Dendritic cell treated with granulocyte-macrophage colony-stimulating factor and Interleukin-4, amounts not matched to agents 40 ng/mL and 50 ng/mL, for 4 days (primary cell): Measurements from ENCODE around the gene TMEM163.

Experiments
- H3K27ac Mint-ChIP-seq: one replicate; pipeline ENCODE4 v1.8.0; 2022; ENCODE audit warnings: mild to moderate bottlenecking, mixed read lengths
- H3K27me3 Mint-ChIP-seq: one replicate; pipeline ENCODE4 v1.8.0; 2022; ENCODE audit warnings: mild to moderate bottlenecking, mixed read lengths
- H3K36me3 Mint-ChIP-seq: one replicate; pipeline ENCODE4 v1.8.0; 2022; ENCODE audit warnings: low read depth, mixed read lengths
- H3K4me1 Mint-ChIP-seq: one replicate; pipeline ENCODE4 v1.8.0; 2022; ENCODE audit warnings: low read depth, mixed read lengths
- H3K4me3 Mint-ChIP-seq: one replicate; pipeline ENCODE4 v1.8.0; 2022; ENCODE audit warnings: mild to moderate bottlenecking, moderate library complexity, mixed read lengths
- H3K9me3 Mint-ChIP-seq: one replicate; pipeline ENCODE4 v1.8.0; 2022; ENCODE audit warnings: mixed read lengths
- intact Hi-C: fragments of 100-400 bp; cut with micrococcal nuclease; formaldehyde crosslinking; loops from one replicate; pipeline ENCODE4 v1.15.0; 2022

TMEM163 gene

GRCh38 chr2:134459706-134460406, 258.9 kb downstream of the TMEM163 start:
- Mint-ChIP-seq H3K9me3 (no peaks in the 10 kb centered on the region), H3K27ac (peak overlapping the region; percentile 47), H3K36me3 (peaks cover 9% of the 10 kb centered on the region), H3K4me1 (peaks cover 21% of the 10 kb centered on the region), H3K4me3 (no peak overlapping the region), H3K27me3 (no peaks in the 10 kb centered on the region)
- intact Hi-C loops: no loop called here

- Mint-ChIP-seq H3K27me3 (no peaks in the 10 kb centered on the region), H3K36me3 (peaks cover 15% of the 10 kb centered on the region), H3K27ac (no peak overlapping the region), H3K4me3 (no peak overlapping the region), H3K9me3 (no peaks in the 10 kb centered on the region), H3K4me1 (peaks cover 21% of the 10 kb centered on the region)
- intact Hi-C loops: no loop called here
These were observed 259.9 kb downstream of the TMEM163 start for GRCh38 chr2:134458950-134459349.

- H3K27ac Mint-ChIP-seq: no peak overlapping the region
- no peaks in the 10 kb centered on the region for H3K27me3 Mint-ChIP-seq
- intact Hi-C loops: no loop called here
- no peak overlapping the region for H3K4me3 Mint-ChIP-seq
- H3K4me1 Mint-ChIP-seq: peaks cover 21% of the 10 kb centered on the region
- peaks cover 20% of the 10 kb centered on the region for H3K36me3 Mint-ChIP-seq
- H3K9me3 Mint-ChIP-seq: no peaks in the 10 kb centered on the region
These were observed 260.3 kb downstream of the TMEM163 start for GRCh38 chr2:134458473-134458853.

GRCh38 chr2:134457765-134458472, 260.9 kb downstream of the TMEM163 start:
- Mint-ChIP-seq H3K4me1 (peaks cover 21% of the 10 kb centered on the region), H3K9me3 (no peaks in the 10 kb centered on the region), H3K4me3 (no peak overlapping the region), H3K36me3 (peaks cover 22% of the 10 kb centered on the region), H3K27me3 (no peaks in the 10 kb centered on the region), H3K27ac (no peak overlapping the region)
- intact Hi-C loops: no loop called here

GRCh38 chr2:134457353-134457752, 261.4 kb downstream of the TMEM163 start:
- no peak overlapping the region for H3K27ac Mint-ChIP-seq
- no peaks in the 10 kb centered on the region for H3K27me3 Mint-ChIP-seq
- H3K4me3 Mint-ChIP-seq: no peak overlapping the region
- H3K36me3 Mint-ChIP-seq: peaks cover 22% of the 10 kb centered on the region
- no peaks in the 10 kb centered on the region for H3K9me3 Mint-ChIP-seq
- intact Hi-C loops: no loop called here
- H3K4me1 Mint-ChIP-seq: peaks cover 21% of the 10 kb centered on the region

- no peaks in the 10 kb centered on the region for H3K9me3 Mint-ChIP-seq
- no peaks in the 10 kb centered on the region for H3K27me3 Mint-ChIP-seq
- H3K4me3 Mint-ChIP-seq: no peak overlapping the region
- no peak overlapping the region for H3K27ac Mint-ChIP-seq
- H3K4me1 Mint-ChIP-seq: peaks cover 2% of the 10 kb centered on the region
- H3K36me3 Mint-ChIP-seq: peaks cover 41% of the 10 kb centered on the region
- intact Hi-C loops: no loop called here
These were observed 263.4 kb downstream of the TMEM163 start for GRCh38 chr2:134455426-134455825.

- intact Hi-C loops: no loop called here
- H3K4me1 Mint-ChIP-seq: no peaks in the 10 kb centered on the region
- H3K9me3 Mint-ChIP-seq: no peaks in the 10 kb centered on the region
- H3K4me3 Mint-ChIP-seq: no peak overlapping the region
- H3K27me3 Mint-ChIP-seq: no peaks in the 10 kb centered on the region
- peaks cover 46% of the 10 kb centered on the region for H3K36me3 Mint-ChIP-seq
- no peak overlapping the region for H3K27ac Mint-ChIP-seq
These were observed 263.9 kb downstream of the TMEM163 start for GRCh38 chr2:134454931-134455330.

GRCh38 chr2:134454426-134454825, 264.4 kb downstream of the TMEM163 start:
- Mint-ChIP-seq H3K27me3 (no peaks in the 10 kb centered on the region), H3K36me3 (peaks cover 51% of the 10 kb centered on the region), H3K9me3 (no peaks in the 10 kb centered on the region), H3K27ac (no peak overlapping the region), H3K4me3 (no peak overlapping the region), H3K4me1 (no peaks in the 10 kb centered on the region)
- intact Hi-C loops: no loop called here

GRCh38 chr2:134453973-134454372, 264.8 kb downstream of the TMEM163 start:
- Mint-ChIP-seq H3K36me3 (peaks cover 55% of the 10 kb centered on the region), H3K27me3 (no peaks in the 10 kb centered on the region), H3K4me3 (no peak overlapping the region), H3K4me1 (no peaks in the 10 kb centered on the region), H3K9me3 (no peaks in the 10 kb centered on the region), H3K27ac (no peak overlapping the region)
- intact Hi-C loops: no loop called here

GRCh38 chr2:134453476-134453875, 265.3 kb downstream of the TMEM163 start:
- Mint-ChIP-seq H3K36me3 (peaks cover 60% of the 10 kb centered on the region), H3K27ac (no peak overlapping the region), H3K4me3 (no peak overlapping the region), H3K27me3 (no peaks in the 10 kb centered on the region), H3K4me1 (no peaks in the 10 kb centered on the region), H3K9me3 (no peaks in the 10 kb centered on the region)
- intact Hi-C loops: no loop called here

- Mint-ChIP-seq H3K4me1 (no peaks in the 10 kb centered on the region), H3K4me3 (no peak overlapping the region), H3K27me3 (no peaks in the 10 kb centered on the region), H3K36me3 (peaks cover 73% of the 10 kb centered on the region), H3K27ac (no peak overlapping the region), H3K9me3 (no peaks in the 10 kb centered on the region)
- intact Hi-C loops: no loop called here
These were observed 266.6 kb downstream of the TMEM163 start for GRCh38 chr2:134452042-134452733.

GRCh38 chr2:134451347-134451630, 267.5 kb downstream of the TMEM163 start:
- Mint-ChIP-seq H3K4me3 (no peak overlapping the region), H3K27ac (no peak overlapping the region), H3K4me1 (no peaks in the 10 kb centered on the region), H3K9me3 (no peaks in the 10 kb centered on the region), H3K36me3 (peaks cover 82% of the 10 kb centered on the region), H3K27me3 (no peaks in the 10 kb centered on the region)
- intact Hi-C loops: loop anchor here (1.0 to 2.0 kb wide), 2 partner anchors 447 to 564 kb away; no protein-coding TSS in a partner anchor

GRCh38 chr2:134449751-134450513, 268.9 kb downstream of the TMEM163 start:
- H3K36me3 Mint-ChIP-seq: peaks cover 87% of the 10 kb centered on the region
- intact Hi-C loops: loop anchor here (1.0 to 2.0 kb wide), 2 partner anchors 332 to 563 kb away; no protein-coding TSS in a partner anchor
- H3K27ac Mint-ChIP-seq: peak overlapping the region; percentile 2
- no peaks in the 10 kb centered on the region for H3K4me1 Mint-ChIP-seq
- no peaks in the 10 kb centered on the region for H3K27me3 Mint-ChIP-seq
- H3K4me3 Mint-ChIP-seq: no peak overlapping the region
- H3K9me3 Mint-ChIP-seq: no peaks in the 10 kb centered on the region

- intact Hi-C loops: no loop called here
- Mint-ChIP-seq H3K27ac (no peak overlapping the region), H3K4me3 (no peak overlapping the region)
These were observed 269.6 kb downstream of the TMEM163 start for GRCh38 chr2:134449157-134449556.

More at GRCh38 chr2:134449157-134449556, 269.6 kb downstream of the TMEM163 start:
- H3K36me3 Mint-ChIP-seq: peaks cover 91% of the 10 kb centered on the region
- H3K9me3 Mint-ChIP-seq: no peaks in the 10 kb centered on the region
- H3K27me3 Mint-ChIP-seq: no peaks in the 10 kb centered on the region
- H3K4me1 Mint-ChIP-seq: no peaks in the 10 kb centered on the region
